Fibroblast of gingiva (primary cell): ENCODE results near the gene DHODH.
A peak's percentile ranks its signal among the peaks of the same experiment; 100 is the strongest.

Experiments
- DNase-seq: peaks from one replicate; pipeline ENCODE4 v3.0.0-alpha.2; 2011; ENCODE audit warnings: low read depth

DHODH gene

GRCh38 chr16:72013888-72014581 lies 5.5 kb downstream of the DHODH start:
- no peak for DNase-seq

DNA sequence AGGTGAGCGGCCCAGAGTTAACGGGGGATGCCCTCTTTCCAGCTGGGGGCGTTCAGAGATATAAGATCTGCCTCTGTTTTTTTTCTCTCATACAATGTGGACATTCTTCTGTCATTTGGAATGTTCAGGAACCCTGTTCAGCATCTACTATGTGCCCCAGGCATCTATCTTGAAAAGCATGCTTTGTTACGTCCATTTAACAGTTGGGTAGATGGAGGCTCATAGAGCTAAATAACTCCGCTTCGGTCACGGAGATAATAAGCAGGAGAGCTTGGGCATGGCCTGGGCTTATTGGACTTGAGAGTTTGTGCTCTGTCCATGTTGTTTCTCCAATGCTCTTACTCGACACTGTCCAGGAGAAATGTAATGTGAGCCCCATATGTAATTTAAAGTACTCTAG lies 6.1 kb downstream of the DHODH start:
- no peak for DNase-seq

GRCh38 chr16:72015124-72015523 lies 6.6 kb downstream of the DHODH start:
- DNase-seq: no peak

DNA sequence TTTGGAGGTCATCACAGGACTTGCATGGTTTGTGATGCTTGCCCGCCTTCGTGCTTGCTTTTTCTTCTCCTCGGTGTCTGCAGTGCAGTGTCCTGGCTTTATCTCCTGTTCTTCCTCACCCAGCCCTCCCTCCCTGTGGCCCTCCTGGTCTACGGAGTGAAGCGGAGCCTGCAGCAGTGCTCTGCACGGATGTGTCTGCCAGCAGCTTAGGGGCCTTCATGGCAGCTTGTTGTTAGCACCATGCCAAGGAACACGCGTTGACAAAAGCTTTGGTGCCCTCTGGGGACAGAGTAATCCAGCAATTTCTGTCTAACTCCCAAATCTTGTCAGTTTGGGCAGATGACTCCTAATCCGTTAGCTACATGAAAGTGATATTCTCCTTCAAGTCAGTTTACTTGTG lies 9.9 kb downstream of the DHODH start:
- DNase-seq: no peak

GRCh38 chr16:72021043-72021442 lies 12.5 kb downstream of the DHODH start:
- no peak for DNase-seq

GRCh38 chr16:72022127-72022526 lies 13.6 kb downstream of the DHODH start:
- DNase-seq: no peak

DNA sequence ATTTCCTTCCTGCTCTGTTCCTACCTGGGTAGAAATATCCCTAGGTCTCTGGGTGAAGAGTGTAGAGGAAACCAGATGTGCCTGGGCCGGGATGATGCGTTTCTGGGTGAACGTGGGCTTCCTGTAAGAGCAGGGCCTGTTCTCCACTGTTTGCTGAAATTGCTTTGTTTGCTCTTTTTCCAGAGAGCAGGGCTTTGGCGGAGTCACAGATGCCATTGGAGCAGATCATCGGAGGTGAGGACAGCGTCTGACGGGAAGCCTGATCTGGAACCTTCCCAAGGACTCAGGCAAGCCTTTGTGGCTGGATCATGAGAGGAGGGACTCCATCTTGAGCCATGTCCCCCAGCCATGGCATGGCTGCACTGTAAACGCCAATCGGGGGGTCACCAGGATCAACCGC lies 15.4 kb downstream of the DHODH start:
- no peak for DNase-seq

DNA sequence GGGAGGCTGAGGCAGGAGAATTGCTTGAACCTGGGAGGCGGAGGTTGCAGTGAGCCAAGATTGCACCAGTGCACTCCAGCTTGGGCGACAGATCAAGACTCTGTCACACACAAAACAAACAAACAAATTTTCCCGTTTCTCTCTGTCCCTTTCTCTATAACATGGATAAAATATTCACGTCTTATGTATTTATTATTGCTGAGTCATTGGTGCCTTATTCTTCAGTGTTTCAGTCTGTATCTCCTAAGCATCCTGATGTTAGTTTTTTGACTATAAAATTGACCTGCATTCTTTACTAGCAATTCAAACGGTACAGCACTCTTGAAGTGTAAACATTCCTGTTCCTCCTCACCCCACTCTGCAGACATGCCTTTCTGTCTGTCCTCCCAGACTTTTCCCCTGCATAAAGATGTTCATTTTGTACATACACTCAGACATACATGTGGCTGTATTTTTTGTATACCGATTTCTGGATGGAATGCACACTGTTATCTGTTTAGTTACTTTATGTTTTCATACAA lies 16.4 kb downstream of the DHODH start:
- DNase-seq: no peak

DNA sequence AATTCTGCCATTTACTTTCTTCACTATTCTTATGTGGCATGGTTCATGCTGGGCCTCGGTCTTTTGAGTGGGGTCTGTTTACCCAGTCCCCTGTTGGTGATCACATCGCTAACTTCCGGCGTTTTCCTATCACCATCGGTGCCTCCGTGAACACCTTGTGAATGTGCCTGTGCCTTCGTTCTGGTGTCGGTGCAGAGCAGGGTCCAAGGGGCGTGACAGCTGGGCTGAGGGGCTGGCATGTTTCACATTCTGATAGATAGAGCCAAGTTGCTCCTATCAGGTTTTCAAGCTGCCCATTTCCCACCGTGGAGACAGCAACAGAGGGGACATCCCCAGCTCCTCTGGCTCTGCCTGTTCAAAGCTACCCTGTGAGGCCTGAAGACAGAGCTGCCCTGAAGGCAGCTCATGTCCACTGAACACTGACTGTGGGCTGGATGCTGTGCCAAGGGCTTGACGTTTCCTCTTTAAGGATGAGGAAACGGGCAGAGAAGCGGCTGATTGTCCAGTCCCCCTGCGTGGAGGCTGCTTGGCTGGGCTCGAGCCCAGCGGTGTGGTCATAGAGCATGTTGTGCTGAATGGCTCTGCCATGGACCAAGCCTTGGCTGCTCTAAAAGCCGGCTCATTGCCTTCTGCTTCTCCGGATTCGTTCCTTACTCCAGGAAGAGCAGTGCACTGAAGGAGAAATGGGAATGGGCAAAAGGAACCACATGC lies 17.0 kb downstream of the DHODH start:
- DNase-seq: no peak

DNA sequence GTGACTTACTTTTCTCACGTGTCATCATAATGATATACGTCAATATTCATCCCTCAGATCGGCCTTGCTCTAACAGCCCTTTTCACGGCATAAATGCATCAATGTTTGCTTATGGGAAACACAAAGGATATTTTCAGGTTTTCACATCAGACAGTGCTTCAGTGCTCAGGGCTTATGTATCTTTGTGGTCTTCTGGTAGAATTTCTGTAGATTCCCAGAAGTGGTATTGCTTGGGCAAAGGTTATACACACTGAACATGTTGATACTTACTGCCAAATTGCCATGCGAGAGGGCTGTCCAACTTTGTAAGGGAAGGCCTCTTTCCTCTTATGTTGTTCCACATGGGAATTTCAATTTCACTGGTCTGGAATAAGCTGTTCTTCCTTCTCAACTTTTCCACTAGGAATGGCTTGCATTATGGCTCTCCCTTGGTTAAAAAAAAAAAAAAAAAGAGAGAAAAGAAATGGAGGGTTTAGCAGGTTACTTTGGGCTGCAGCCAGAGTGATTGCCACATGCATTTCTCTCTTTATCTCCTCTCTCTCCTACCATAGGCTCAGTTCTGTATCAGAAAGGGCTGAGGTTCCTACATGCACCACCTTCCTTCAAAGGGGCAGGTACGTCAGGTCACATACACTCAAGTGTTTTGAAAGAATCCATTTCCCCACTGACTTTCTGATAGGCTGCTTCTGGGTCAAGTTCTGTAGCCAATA lies 19.3 kb downstream of the DHODH start:
- no peak for DNase-seq

GRCh38 chr16:72029567-72030271 lies 21.2 kb downstream of the DHODH start:
- no peak for DNase-seq

DNA sequence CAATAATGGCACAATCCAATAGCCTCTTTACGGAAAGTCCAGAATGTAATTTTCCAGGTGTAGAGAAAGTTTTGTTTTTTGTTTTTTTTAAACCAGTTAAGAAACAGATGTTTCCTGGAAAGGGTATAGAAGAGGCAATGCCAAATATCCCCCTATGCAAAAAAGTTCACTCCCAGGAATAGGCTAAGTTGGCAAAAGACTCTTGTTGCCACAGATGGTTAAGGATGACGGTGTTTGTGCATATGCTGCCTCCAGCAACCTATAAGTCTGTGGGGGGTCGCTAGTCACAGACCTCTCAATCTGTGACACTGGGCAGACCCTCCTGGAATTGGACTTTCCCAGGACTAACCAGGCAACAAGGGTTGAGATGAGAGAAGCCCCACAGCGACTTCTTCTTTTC lies 24.9 kb downstream of the DHODH start:
- DNase-seq: no peak

GRCh38 chr16:72036098-72036497 lies 27.6 kb downstream of the DHODH start:
- DNase-seq: no peak

- no peak for DNase-seq
Measured at GRCh38 chr16:72042157-72042660, 33.7 kb downstream of the DHODH start.

DNA sequence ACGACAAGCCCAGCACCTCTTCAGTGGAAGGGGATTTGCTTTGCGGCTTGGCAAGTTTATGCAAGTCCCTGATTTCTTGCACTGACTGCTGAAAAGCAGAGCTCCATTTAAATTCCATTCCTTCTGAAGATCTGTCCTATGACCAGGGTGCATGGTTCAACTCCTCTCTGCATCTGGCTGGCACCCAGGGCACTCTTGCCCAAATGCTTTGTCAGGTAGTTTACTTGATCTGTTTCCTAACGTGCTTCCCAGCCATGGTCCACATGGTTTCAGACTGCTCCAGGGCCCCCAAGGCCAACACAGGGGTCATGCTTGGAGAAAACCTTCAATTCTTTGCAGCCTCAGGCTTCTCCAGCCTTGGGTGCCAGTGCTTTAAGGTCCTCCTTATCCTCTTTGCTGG lies 34.5 kb downstream of the DHODH start:
- no peak for DNase-seq

DNA sequence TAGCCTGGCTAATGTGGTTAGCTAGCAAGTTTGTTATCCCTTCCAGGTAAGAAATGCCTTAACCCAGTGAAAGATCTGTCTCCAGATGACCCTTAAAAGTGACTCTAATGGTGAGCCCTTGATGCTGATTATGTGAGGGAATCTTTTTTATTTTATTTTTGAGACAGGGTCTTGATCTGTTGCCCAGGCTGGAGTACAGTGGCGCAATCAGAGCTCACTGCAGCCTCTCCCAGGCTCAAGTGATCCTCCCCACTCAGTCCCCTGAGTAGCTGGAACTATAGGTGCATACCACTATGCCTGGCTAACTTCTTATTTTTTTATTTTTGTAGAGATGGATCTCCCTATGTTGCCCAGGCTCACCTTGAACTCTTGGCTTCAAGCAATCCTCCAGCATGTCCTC lies 35.0 kb downstream of the DHODH start:
- DNase-seq: no peak

DNA sequence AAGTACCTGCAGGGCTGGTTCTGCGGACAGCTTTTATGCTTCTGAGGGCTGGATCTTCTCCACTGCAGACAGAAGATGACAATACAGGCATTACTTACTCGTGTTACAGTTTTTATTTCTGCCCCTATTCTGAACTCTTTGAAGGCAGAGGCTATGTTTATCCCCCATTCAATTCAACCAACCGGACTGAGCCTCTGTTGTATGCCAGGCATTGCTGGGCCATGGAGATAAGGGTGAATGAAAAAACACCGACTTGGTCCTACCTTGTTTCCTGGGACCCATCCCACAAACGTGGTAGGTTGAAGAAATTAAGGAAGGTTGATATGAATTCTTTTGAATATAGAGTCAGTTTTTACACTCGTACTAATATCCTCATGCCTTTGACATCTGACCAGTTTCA lies 35.8 kb downstream of the DHODH start:
- no peak for DNase-seq

GRCh38 chr16:72044825-72045359 lies 36.3 kb downstream of the DHODH start:
- DNase-seq: no peak

DNA sequence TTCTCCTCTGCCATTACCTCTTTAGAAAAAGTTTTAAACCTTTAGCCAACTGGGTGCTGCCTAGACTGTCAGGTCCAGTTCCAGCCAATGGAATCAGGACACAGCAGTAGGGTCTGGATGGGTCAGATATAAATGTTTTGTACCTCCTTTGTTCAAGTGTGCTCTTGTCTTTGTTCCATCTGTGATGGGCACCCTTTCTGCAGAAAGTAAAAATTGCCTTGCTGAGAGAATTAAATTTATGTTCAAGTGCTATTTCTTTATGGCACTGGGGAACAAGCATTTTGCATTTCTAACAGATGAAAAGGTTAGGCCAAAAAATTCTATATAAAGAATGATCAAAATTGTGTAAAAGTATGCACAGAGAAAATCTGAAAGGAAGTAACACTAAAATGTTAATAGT lies 40.6 kb downstream of the DHODH start:
- DNase-seq: no peak

DNA sequence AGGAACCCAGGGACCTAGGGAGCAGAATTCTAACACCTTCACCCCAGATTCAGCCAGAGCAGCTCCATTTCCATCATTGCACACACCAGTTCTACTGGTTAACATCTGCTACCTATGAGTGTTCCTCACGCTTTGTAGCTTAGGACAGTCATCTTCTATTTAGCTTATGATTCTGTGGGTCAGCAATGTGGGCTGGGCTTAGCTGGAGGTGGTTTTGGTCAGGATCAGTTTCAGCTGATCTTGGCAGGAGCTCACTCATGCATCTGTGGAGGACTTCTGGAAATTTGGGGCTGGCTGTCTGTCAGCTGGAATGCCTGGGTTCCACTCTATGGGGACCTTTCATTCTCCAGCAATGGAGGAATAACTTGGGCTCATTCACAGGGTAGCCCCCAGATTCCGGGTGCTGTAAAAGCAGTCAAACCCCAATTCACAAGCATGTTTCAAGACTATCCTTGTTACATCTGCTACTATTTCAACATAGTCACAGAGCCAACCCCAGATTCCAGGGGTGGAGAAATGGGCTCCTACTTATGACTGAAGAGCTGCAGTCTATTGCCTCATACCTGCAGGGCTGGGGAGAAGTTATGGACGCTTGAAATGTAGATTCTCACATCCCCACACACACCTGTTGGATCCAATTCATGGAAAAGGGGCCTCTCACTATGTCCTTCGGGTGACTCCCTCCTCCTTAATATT lies 42.4 kb downstream of the DHODH start:
- peak; percentile 69 for DNase-seq

DNA sequence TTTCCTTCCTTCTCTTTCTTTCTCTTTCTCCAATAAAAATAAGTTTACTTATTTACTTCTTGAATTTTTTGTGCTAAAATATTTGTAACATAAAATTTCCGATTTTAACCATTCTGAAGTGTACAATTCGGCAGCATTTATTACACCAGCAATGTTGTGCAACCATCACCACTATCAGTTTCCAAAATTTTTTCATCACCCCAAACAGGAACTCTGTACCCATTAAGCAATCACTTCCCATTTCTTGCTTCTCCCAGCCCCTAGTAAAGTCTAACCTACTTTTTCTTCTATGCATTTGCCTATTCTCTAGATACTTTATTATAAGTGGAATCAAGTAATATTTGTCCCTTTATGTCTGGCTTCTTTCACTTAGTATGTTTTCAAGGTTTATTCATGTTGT lies 43.3 kb downstream of the DHODH start:
- DNase-seq: no peak
